Measurements from ENCODE around the gene RIT1.

The RIT1 gene

DNA sequence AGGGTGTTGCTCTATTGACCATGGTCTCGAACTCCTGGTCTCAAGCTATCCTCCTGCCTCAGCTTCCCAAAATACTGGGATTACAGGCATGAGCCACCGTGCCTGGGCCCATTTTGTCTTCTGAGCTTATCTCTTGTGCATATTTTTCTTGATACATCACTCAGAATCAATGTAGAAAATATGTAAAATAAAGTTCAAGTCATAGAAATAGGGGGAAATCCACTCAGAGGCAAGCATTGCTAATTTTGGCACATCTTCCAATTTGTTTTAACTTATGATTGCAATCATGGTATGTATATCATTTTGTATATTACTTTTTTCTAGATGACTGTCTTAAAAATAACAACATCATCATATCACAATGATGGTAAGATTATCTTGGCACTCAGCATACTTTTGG, 21.6 kb downstream of the RIT1 start:
- DNase-seq, result no peak

DNA sequence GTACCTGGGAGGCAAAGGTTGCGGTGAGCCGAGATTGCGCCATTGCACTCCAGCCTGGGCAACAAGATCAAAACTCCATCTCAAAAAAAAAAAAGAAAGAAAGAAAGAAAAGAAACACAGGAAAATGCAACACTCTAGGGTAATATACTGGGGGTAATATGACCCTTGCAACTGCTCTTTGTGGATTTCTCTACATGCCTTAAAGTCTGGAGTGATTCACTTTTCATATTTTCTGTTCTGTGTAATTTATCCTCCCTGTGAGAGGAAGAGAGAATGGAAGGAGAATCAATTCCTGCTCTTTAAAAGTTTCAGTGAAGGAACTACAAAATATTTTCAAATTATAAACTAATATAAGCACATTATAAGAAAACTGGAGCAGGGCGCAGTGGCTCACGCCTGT, 22.7 kb downstream of the RIT1 start:
- DNase-seq, result no peak

GRCh38 chr1:155884982-155885381, 26.2 kb downstream of the RIT1 start:
- no peak for DNase-seq

GRCh38 chr1:155884031-155884960, 26.9 kb downstream of the RIT1 start:
- DNase-seq, result no peak

GRCh38 chr1:155882766-155883165, 28.4 kb downstream of the RIT1 start:
- no peak for DNase-seq

DNA sequence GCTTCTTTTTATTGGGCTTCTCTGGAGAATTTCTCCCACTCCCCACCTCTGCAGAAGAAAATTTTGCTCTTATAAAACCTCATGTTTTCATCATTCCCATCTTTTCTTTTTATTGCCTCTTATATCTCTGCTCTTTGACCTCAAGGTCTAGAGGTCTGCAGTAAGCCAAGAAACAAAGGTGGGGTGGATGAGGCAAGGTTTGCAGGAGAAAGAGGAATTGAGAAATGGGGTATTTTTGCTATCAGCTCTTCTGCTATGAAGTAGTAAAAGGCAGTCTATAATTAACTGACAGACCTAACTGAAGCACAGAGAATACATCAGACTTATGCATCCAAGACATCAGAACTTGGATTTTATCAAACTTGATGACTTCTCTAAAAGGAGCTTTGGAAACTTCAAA, 28.9 kb downstream of the RIT1 start:
- DNase-seq, result no peak

GRCh38 chr1:155880950-155881349, 30.2 kb downstream of the RIT1 start:
- no peak for DNase-seq

- DNase-seq, result no peak
Observed at GRCh38 chr1:155880251-155880650, 30.9 kb downstream of the RIT1 start.

GRCh38 chr1:155877945-155878344, 33.2 kb downstream of the RIT1 start:
- DNase-seq, result no peak

DNA sequence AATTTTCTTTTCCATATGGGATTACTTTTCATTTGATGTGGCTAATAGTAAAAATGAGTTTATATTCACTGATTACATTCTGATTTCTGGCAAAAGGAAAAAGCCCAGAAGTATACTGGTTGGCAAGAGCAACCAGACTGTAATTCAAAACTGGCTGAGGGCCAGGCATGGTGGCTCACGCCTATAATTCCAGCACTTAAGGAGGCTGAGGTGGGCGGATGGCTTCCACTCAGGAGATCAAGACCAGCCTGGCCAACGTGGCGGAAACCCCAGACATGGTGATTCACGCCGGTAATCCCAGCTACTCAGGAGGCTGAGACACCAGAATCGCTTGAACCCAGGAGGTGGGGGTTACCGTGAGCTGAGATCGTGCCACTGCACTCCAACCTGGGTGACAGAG, 37.3 kb downstream of the RIT1 start:
- DNase-seq, result no peak

DNA sequence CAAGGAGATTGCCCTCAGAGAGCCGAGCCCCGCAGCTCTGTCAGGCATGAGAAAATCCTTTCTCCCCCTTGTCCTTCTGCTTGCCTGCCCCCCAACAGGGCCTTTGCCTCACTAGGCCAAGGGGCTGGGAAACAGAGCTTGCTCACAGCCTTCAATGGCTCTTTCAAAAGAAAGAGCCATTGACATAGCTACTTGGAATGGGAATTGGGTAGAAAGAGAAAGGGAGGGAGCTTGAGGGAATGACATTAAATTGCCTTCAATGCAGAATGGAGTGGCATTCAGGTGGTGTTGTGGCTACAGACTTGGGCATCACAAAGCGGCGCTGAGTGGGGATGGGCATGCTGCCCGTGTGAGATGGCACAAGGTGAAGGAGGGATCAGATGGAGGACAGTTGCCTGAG, 38.6 kb downstream of the RIT1 start:
- no peak for DNase-seq

DNA sequence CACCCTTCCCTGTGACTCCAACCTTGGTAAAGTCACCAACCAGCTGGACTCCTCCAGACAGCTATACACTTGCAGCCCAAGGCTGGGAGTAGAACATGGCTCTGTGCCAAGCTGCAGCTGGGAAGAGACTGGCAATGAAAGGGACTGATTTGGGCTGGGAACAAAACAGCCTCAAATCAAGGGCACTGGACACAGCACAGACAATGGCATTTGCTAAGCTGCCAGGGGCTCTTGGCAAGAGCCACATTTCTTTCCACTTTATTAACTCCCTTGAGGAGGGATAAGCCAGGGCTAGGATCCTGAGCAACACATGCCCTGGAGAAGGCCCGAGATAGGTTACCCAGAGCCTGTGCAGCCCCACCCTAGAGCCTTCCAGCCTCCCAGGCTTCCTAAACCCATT, 39.8 kb downstream of the RIT1 start:
- no peak for DNase-seq

DNA sequence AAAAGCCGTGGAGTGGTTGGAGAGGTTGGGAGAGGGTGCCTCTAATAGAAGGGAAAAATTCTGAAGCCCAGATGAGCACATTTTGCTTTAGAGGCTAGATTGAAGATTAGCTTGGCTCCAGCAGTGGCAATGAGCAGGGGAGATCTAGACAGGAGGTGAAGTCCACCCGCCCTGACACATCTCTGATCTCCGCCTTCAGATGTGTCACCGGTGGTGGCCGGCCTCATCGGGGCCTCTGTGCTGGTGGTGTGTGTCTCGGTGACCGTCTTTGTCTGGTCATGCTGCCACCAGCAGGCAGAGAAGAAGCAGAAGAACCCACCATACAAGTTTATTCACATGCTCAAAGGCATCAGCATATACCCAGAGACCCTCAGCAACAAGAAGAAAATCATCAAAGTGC, 43.4 kb downstream of the RIT1 start:
- no peak for DNase-seq

DNA sequence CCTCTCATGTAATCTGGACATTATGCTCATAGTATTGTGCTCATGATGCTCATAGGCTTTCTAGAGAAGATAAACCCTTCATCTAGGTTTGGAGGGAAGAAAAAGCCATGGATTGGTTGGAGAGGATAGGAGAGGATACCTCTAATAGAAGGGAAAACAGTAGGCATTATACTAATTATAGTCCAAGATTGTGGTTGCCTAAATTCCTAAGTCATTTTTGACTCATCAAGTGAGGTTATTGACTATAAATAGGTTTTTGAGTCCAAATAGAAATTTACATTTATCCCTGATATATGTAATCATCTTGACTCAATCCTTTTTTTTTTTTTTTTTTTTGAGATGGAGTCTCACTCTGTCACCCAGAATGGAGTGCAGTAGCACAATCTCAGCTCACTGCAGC, 46.8 kb downstream of the RIT1 start:
- DNase-seq, result no peak

DNA sequence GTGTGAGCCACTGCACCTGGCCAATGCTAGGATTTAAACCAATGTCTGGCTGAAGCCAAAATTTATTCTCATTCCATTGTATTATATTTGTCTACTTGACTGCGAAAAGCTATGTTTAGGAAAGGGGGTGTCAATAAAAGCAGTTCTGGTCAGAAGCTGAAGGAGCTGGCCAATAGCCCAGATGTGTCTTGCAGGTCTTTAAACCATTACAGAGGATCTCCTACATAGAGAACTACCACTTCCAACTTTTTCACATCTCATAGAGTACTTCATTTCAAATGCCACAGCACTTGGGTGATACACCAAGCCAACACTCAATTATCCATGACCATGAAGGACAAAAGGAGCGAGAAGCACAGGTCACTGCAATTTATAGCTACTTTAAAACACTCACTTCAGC, 49.3 kb downstream of the RIT1 start:
- DNase-seq, result no peak

DNA sequence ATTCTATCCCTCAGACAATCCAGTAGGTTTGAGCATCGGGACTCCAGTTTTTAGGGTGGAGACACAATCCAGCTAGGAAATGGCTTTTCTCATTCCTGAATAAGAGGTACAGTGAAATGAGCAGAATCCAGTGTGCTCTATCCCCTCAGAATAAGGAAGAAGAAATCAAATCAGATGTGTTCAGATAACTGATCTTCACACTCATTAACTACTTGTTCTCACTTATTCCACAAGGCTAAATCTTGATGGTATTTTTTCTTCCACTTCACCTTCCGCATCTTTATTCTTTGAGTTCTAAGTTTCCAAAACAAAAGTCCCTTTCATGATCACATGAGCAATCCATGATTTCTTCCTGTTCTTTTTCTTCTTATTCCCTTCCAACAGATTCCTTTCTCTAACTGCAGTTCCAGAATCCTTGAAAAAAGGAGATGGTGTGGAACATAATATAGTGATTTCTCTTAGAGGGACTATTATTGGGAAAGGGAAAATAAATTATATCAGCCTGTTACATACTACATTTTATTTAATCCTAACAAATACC, 50.1 kb downstream of the RIT1 start:
- DNase-seq, result no peak

- DNase-seq, result peak; percentile 61
Observed at GRCh38 chr1:155859881-155860871, 51.0 kb downstream of the RIT1 start.

- DNase-seq, result peak; percentile 99
Observed at GRCh38 chr1:155859234-155859829, 51.8 kb downstream of the RIT1 start, which contains the start of gene SYT11. Gene SYT11, plus strand, starts transcription at chr1:155859567. Its CDS starts 195 bp downstream, at chr1:155859762.

- no peak for DNase-seq
Observed at GRCh38 chr1:155858800-155859233, 52.3 kb downstream of the RIT1 start.

GRCh38 chr1:155856975-155857930, 53.9 kb downstream of the RIT1 start, which contains the start of gene GON4L:
Gene GON4L, minus strand, starts transcription at chr1:155857214. Its CDS starts 3,434 bp downstream, at chr1:155853780.
- peak; percentile 97 for DNase-seq

GRCh38 chr1:155856257-155856974, 54.7 kb downstream of the RIT1 start:
- DNase-seq, result no peak
